Left ventricle myocardium inferior (tissue), 1 donor: ENCODE measurements around the gene HOXC11. TPM values are rescaled to one million over a fixed set of nuclear protein-coding genes. Genes with fewer than 3 reads are reported as not detected.

ENCODE experiments used
- DNase-seq: peaks from one replicate; pipeline ENCODE4 v3.0.0-alpha.2; 2020
- H3K27ac ChIP-seq: fragments of 200-600 bp; replicated peaks from 2 replicates; pipeline ENCODE4 v1.8.0; 2021
- H3K27me3 ChIP-seq: fragments of 200-600 bp; 2 replicates; pipeline ENCODE4 v1.8.0; 2021; ENCODE audit warnings: low read depth
- H3K36me3 ChIP-seq: fragments of 200-600 bp; 2 replicates; pipeline ENCODE4 v1.8.0; 2021
- H3K4me1 ChIP-seq: fragments of 200-600 bp; 2 replicates; pipeline ENCODE4 v1.8.0; 2021
- H3K4me3 ChIP-seq: fragments of 200-600 bp; 2 replicates; pipeline ENCODE4 v1.8.0; 2021; ENCODE audit warnings: mild to moderate bottlenecking, moderate library complexity
- H3K9me3 ChIP-seq: fragments of 200-600 bp; replicated peaks from 2 replicates; pipeline ENCODE4 v1.8.0; 2021
- intact Hi-C: fragments of 100-400 bp; cut with micrococcal nuclease; formaldehyde crosslinking; loops from one replicate; pipeline ENCODE4 v1.11.0; 2022
- total RNA-seq: library from RNA; stranded (reverse); fragmentation: NEBNext Ultra II Directional; extraction: Animal tissue kit (Norgen Biotek cat#: 25700); gene quantifications from one replicate; pipeline ENCODE4 v1.2.1, GENCODE V29; 2021
- TF ChIP-seq, protein P1 (sequence below): fragments of 200-600 bp; IDR thresholded peaks from 2 replicates; pipeline ENCODE4 v1.8.0; 2021; ENCODE audit warnings: antibody characterized with exemption, mild to moderate bottlenecking, borderline replicate concordance
- donor health status: DM: no; HTN: yes; CAD: no; lungs with severe emphysema.

Gene HOXC11
- total RNA-seq, 1 donor from 2014 or later = not detected

GRCh38 chr12:54015018-54015931 lies 42.3 kb downstream of the HOXC11 start:
- intact Hi-C loops = no loop called here
- TF ChIP-seq, protein P1, sequence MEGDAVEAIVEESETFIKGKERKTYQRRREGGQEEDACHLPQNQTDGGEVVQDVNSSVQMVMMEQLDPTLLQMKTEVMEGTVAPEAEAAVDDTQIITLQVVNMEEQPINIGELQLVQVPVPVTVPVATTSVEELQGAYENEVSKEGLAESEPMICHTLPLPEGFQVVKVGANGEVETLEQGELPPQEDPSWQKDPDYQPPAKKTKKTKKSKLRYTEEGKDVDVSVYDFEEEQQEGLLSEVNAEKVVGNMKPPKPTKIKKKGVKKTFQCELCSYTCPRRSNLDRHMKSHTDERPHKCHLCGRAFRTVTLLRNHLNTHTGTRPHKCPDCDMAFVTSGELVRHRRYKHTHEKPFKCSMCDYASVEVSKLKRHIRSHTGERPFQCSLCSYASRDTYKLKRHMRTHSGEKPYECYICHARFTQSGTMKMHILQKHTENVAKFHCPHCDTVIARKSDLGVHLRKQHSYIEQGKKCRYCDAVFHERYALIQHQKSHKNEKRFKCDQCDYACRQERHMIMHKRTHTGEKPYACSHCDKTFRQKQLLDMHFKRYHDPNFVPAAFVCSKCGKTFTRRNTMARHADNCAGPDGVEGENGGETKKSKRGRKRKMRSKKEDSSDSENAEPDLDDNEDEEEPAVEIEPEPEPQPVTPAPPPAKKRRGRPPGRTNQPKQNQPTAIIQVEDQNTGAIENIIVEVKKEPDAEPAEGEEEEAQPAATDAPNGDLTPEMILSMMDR = no peak
- Histone ChIP-seq H3K27me3 (peaks cover 100% of the 10 kb centered on the region), H3K36me3 (no peaks in the 10 kb centered on the region), H3K4me1 (peaks cover 44% of the 10 kb centered on the region), H3K27ac (no peak overlapping the region), H3K9me3 (no peaks in the 10 kb centered on the region), H3K4me3 (no peak overlapping the region)
- no peak for DNase-seq

DNA sequence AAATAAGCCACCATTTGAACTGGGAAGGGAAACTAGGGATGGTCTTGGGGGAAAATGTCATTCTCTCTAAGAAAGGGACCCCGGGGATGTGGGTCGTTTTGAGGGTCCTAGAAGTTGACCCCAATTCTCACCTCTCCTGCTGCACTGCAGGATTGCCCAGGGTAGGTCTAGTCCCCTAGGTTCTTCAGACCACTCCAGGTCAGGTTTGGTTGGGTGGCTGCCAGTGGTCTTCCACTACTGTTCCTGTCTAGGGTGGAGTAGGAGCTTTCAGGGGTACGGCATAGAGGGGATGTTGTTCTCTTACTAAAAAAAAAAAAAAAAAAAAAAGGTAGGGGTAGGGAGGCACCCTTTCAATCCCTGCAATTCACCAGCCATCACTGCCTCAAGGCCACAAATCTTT lies 43.1 kb downstream of the HOXC11 start:
- Histone ChIP-seq H3K27me3 (peaks cover 100% of the 10 kb centered on the region), H3K4me3 (no peak overlapping the region)

GRCh38 chr12:54016478-54016964 lies 43.6 kb downstream of the HOXC11 start:
- TF ChIP-seq, protein P1 = no peak
- DNase-seq = no peak
- H3K36me3 ChIP-seq = no peaks in the 10 kb centered on the region
- peaks cover 48% of the 10 kb centered on the region for H3K4me1 ChIP-seq
- H3K9me3 ChIP-seq = no peaks in the 10 kb centered on the region
- peak overlapping the region; percentile 66 for H3K4me3 ChIP-seq
- no peak overlapping the region for H3K27ac ChIP-seq
- intact Hi-C loops = no loop called here
- H3K27me3 ChIP-seq = peaks cover 100% of the 10 kb centered on the region

More for the DNA sequence above, 43.1 kb downstream of the HOXC11 start:
- intact Hi-C loops = no loop called here
- Histone ChIP-seq H3K27ac (no peak overlapping the region), H3K9me3 (no peaks in the 10 kb centered on the region), H3K4me1 (peaks cover 48% of the 10 kb centered on the region), H3K36me3 (no peaks in the 10 kb centered on the region)
- DNase-seq = no peak
- TF ChIP-seq, protein P1 = no peak

DNA sequence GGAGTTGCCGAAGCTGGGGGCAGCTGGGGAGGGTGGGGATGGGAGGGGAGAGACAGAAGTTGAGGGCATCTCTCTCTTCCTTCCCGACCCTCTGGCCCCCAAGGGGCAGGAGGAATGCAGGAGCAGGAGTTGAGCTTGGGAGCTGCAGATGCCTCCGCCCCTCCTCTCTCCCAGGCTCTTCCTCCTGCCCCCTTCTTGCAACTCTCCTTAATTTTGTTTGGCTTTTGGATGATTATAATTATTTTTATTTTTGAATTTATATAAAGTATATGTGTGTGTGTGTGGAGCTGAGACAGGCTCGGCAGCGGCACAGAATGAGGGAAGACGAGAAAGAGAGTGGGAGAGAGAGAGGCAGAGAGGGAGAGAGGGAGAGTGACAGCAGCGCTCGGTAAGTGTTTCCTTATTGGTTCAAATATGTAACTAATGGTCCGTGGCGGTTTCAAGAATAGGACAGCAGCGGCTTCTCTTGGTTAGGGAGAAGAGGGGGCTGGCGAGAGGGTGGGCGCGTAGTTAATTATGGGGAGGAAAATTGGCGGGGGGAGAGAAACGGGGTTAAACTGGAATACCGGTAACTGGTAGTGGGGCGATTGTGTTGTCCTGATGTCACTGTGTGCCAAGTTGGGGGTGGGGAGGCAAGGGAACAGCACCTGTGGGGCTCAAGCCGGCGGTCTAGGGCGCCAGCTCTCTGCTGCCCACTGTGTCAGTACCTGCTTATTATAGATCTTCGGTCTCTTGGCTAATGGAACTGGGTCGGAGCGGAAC lies 44.3 kb downstream of the HOXC11 start:
- H3K36me3 ChIP-seq = no peaks in the 10 kb centered on the region
- peaks cover 100% of the 10 kb centered on the region for H3K27me3 ChIP-seq
- H3K27ac ChIP-seq = no peak overlapping the region
- TF ChIP-seq, protein P1 = no peak
- intact Hi-C loops = no loop called here
- peak overlapping the region; percentile 66 for H3K4me3 ChIP-seq
- H3K4me1 ChIP-seq = peaks cover 48% of the 10 kb centered on the region
- no peaks in the 10 kb centered on the region for H3K9me3 ChIP-seq
- DNase-seq = no peak

DNA sequence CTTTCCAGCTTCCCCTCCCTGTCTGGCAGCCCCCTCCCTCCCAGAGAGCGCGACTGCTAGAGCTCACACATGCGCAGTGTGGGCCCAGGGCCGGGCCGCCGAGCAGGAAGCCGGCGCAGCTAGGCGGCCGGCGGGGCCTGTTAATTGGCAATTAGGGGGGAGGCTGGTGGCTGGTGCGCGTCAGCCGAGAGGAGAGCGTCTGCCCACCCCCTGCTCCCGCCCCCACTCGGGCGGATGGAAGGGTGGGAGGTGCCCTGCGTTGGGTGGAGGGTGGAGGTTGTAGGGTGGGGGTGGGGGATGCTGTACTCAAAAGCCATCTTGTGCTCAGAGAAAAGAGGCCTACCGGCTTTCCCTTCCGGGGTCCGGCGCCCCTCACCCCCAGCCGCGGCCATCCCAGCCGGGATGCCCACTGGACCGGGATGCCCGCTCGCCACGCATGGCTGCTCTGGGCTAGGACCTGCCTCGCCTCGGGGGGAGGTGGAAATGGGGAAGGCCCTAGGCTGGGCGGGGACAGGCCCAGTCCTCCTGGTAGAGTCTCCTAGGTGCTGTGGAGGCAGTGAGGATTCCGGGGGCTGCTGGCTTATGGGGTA lies 45.0 kb downstream of the HOXC11 start:
- intact Hi-C loops = no loop called here
- Histone ChIP-seq H3K4me3 (peak overlapping the region; percentile 66), H3K27ac (no peak overlapping the region), H3K36me3 (no peaks in the 10 kb centered on the region), H3K27me3 (peaks cover 100% of the 10 kb centered on the region), H3K4me1 (peaks cover 48% of the 10 kb centered on the region), H3K9me3 (no peaks in the 10 kb centered on the region)
- TF ChIP-seq, protein P1 = no peak
- DNase-seq = peak; percentile 43
